Measurements from ENCODE around the gene LDB3. TPM values are rescaled to one million over a fixed set of nuclear protein-coding genes. Genes with fewer than 3 reads are reported as not detected.

Gene LDB3
- total RNA-seq, 3 donors from 2014 or later = 0.03 to 0.24 TPM; not detected in 1

- H3K36me3 Mint-ChIP-seq (ENCODE audit: insufficient read depth) = no peaks in the 10 kb centered on the region
- no peak for ATAC-seq
- H3K27me3 Mint-ChIP-seq (ENCODE audit: low read depth) = no peaks in the 10 kb centered on the region
- H3K4me3 Mint-ChIP-seq = no peak overlapping the region
- no peak for DNase-seq
- no peaks in the 10 kb centered on the region for H3K9me3 Mint-ChIP-seq
- H3K4me1 Mint-ChIP-seq (ENCODE audit: low read depth) = peaks cover 11% of the 10 kb centered on the region
Observed at GRCh38 chr10:86773498-86773897, 105.2 kb downstream of the LDB3 start.

- DNase-seq (no peak), ATAC-seq (no peak)
- Mint-ChIP-seq H3K4me1 (ENCODE audit: low read depth) (peaks cover 2% of the 10 kb centered on the region), H3K4me3 (no peak overlapping the region), H3K9me3 (no peaks in the 10 kb centered on the region), H3K36me3 (ENCODE audit: insufficient read depth) (peaks cover 3% of the 10 kb centered on the region), H3K27me3 (ENCODE audit: low read depth) (no peaks in the 10 kb centered on the region)
Observed at GRCh38 chr10:86775056-86775869, 107.0 kb downstream of the LDB3 start.

- peaks cover 3% of the 10 kb centered on the region for H3K36me3 Mint-ChIP-seq (ENCODE audit: insufficient read depth)
- H3K9me3 Mint-ChIP-seq = no peaks in the 10 kb centered on the region
- ATAC-seq = no peak
- no peak overlapping the region for H3K4me3 Mint-ChIP-seq
- DNase-seq = no peak
- H3K27me3 Mint-ChIP-seq (ENCODE audit: low read depth) = no peaks in the 10 kb centered on the region
- H3K4me1 Mint-ChIP-seq (ENCODE audit: low read depth) = peaks cover 2% of the 10 kb centered on the region
Observed at GRCh38 chr10:86775870-86776180, 107.5 kb downstream of the LDB3 start.

- ATAC-seq = no peak
- no peaks in the 10 kb centered on the region for H3K27me3 Mint-ChIP-seq (ENCODE audit: low read depth)
Observed at GRCh38 chr10:86779220-86780017, 111.1 kb downstream of the LDB3 start.

GRCh38 chr10:86782701-86783418, 114.5 kb downstream of the LDB3 start:
- no peaks in the 10 kb centered on the region for H3K27me3 Mint-ChIP-seq (ENCODE audit: low read depth)
- peaks cover 9% of the 10 kb centered on the region for H3K36me3 Mint-ChIP-seq (ENCODE audit: insufficient read depth)
- H3K4me3 Mint-ChIP-seq = no peak overlapping the region
- H3K4me1 Mint-ChIP-seq (ENCODE audit: low read depth) = no peaks in the 10 kb centered on the region
- no peak for DNase-seq
- no peak for ATAC-seq
- H3K9me3 Mint-ChIP-seq = peaks cover 5% of the 10 kb centered on the region

More at GRCh38 chr10:86779220-86780017, 111.1 kb downstream of the LDB3 start:
- Mint-ChIP-seq H3K9me3 (no peaks in the 10 kb centered on the region), H3K36me3 (ENCODE audit: insufficient read depth) (peaks cover 4% of the 10 kb centered on the region), H3K4me3 (no peak overlapping the region), H3K4me1 (ENCODE audit: low read depth) (peaks cover 2% of the 10 kb centered on the region)
- no peak for DNase-seq

GRCh38 chr10:86785037-86785436, 116.7 kb downstream of the LDB3 start:
- H3K4me1 Mint-ChIP-seq (ENCODE audit: low read depth) = no peaks in the 10 kb centered on the region
- no peak for ATAC-seq
- DNase-seq = no peak
- peaks cover 9% of the 10 kb centered on the region for H3K36me3 Mint-ChIP-seq (ENCODE audit: insufficient read depth)
- H3K9me3 Mint-ChIP-seq = peaks cover 6% of the 10 kb centered on the region
- no peaks in the 10 kb centered on the region for H3K27me3 Mint-ChIP-seq (ENCODE audit: low read depth)
- no peak overlapping the region for H3K4me3 Mint-ChIP-seq

Other genes starting within 250 kb of the LDB3 start
- 10 to 100 TPM; 38.7 to 42.9 (median 42.4) TPM for gene WAPL, start 146.7 kb upstream of the LDB3 start, total RNA-seq
- not detected for gene OPN4, start 14.0 kb upstream of the LDB3 start, total RNA-seq
- 1 to 10 TPM; 6.0 to 8.5 (median 7.6) TPM for gene BMPR1A, start 88.1 kb downstream of the LDB3 start, total RNA-seq

Data from activated T-cell treated with anti-CD3 and anti-CD28 coated beads, Interleukin-2, amount 50 U/mL, for 4 hours (primary cell).